Activated CD4-positive, alpha-beta T cell treated with anti-CD3 and anti-CD28 coated beads, Interleukin-2, amount 10 ng/mL, durations not matched to agents 24 days and 14 days (primary cell): ENCODE measurements around the gene GJA3. TPM values are rescaled to one million over a fixed set of nuclear protein-coding genes. Genes with fewer than 3 reads are reported as not detected.

Experiments
- DNase-seq: peaks from one replicate; pipeline ENCODE4 v3.0.0; 2022
- H3K27ac Mint-ChIP-seq: one replicate; pipeline ENCODE4 v1.8.0; 2022; ENCODE audit warnings: mild to moderate bottlenecking, mixed read lengths
- H3K27me3 Mint-ChIP-seq: one replicate; pipeline ENCODE4 v1.8.0; 2022; ENCODE audit warnings: mixed read lengths
- H3K36me3 Mint-ChIP-seq: one replicate; pipeline ENCODE4 v1.8.0; 2022; ENCODE audit warnings: low read depth, mild to moderate bottlenecking, mixed read lengths
- H3K4me1 Mint-ChIP-seq: one replicate; pipeline ENCODE4 v1.8.0; 2021; ENCODE audit warnings: mixed read lengths
- H3K4me3 Mint-ChIP-seq: one replicate; pipeline ENCODE4 v1.8.0; 2022; ENCODE audit warnings: mild to moderate bottlenecking, moderate library complexity, mixed read lengths
- H3K9me3 Mint-ChIP-seq: one replicate; pipeline ENCODE4 v1.8.0; 2021; ENCODE audit warnings: mixed read lengths
- intact Hi-C: fragments of 100-400 bp; cut with micrococcal nuclease; formaldehyde crosslinking; loops from one replicate; pipeline ENCODE4 v1.15.1; 2023
- total RNA-seq: library from RNA; stranded (reverse); gene quantifications from 2 replicates; pipeline ENCODE4 v1.2.3, GENCODE V29; 2022

The GJA3 gene
- total RNA-seq, 1 donor from 2014 or later: not detected

GRCh38 chr13:20125129-20125782, 35.6 kb downstream of the GJA3 start:
- H3K27ac Mint-ChIP-seq: no peak overlapping the region
- no peaks in the 10 kb centered on the region for H3K9me3 Mint-ChIP-seq
- peaks cover 5% of the 10 kb centered on the region for H3K4me1 Mint-ChIP-seq
- H3K27me3 Mint-ChIP-seq: peaks cover 38% of the 10 kb centered on the region
- no peaks in the 10 kb centered on the region for H3K36me3 Mint-ChIP-seq
- intact Hi-C loops: loop anchor here (5.0 kb wide), 1 partner anchor 168 kb away; the partner anchor contains the start of gene ZMYM2
- DNase-seq: no peak
- no peak overlapping the region for H3K4me3 Mint-ChIP-seq

- Mint-ChIP-seq H3K36me3 (no peaks in the 10 kb centered on the region), H3K4me3 (no peak overlapping the region), H3K4me1 (peaks cover 10% of the 10 kb centered on the region), H3K27ac (no peak overlapping the region), H3K9me3 (no peaks in the 10 kb centered on the region), H3K27me3 (peaks cover 39% of the 10 kb centered on the region)
- intact Hi-C loops: no loop called here
- DNase-seq: no peak
Observed at GRCh38 chr13:20124303-20124702, 36.5 kb downstream of the GJA3 start.

GRCh38 chr13:20121159-20121525, 39.7 kb downstream of the GJA3 start:
- intact Hi-C loops: no loop called here
- Mint-ChIP-seq H3K36me3 (no peaks in the 10 kb centered on the region), H3K4me1 (peaks cover 13% of the 10 kb centered on the region), H3K27me3 (peaks cover 36% of the 10 kb centered on the region), H3K9me3 (no peaks in the 10 kb centered on the region), H3K4me3 (peak overlapping the region; percentile 85), H3K27ac (peak overlapping the region; percentile 29)
- DNase-seq: no peak

GRCh38 chr13:20119960-20120359, 40.9 kb downstream of the GJA3 start:
- no peaks in the 10 kb centered on the region for H3K9me3 Mint-ChIP-seq
- peaks cover 13% of the 10 kb centered on the region for H3K4me1 Mint-ChIP-seq
- no peak for DNase-seq
- peaks cover 29% of the 10 kb centered on the region for H3K27me3 Mint-ChIP-seq
- H3K27ac Mint-ChIP-seq: no peak overlapping the region
- no peaks in the 10 kb centered on the region for H3K36me3 Mint-ChIP-seq
- intact Hi-C loops: no loop called here
- H3K4me3 Mint-ChIP-seq: peak overlapping the region; percentile 85

GRCh38 chr13:20118268-20119140, 42.3 kb downstream of the GJA3 start:
- peaks cover 13% of the 10 kb centered on the region for H3K4me1 Mint-ChIP-seq
- peak; percentile 77 for DNase-seq
- no peaks in the 10 kb centered on the region for H3K9me3 Mint-ChIP-seq
- peak overlapping the region; percentile 39 for H3K27ac Mint-ChIP-seq
- H3K36me3 Mint-ChIP-seq: no peaks in the 10 kb centered on the region
- intact Hi-C loops: no loop called here
- peak overlapping the region; percentile 85 for H3K4me3 Mint-ChIP-seq
- H3K27me3 Mint-ChIP-seq: peaks cover 20% of the 10 kb centered on the region

- H3K27me3 Mint-ChIP-seq: peaks cover 11% of the 10 kb centered on the region
- no peaks in the 10 kb centered on the region for H3K9me3 Mint-ChIP-seq
- H3K4me3 Mint-ChIP-seq: no peak overlapping the region
- peaks cover 11% of the 10 kb centered on the region for H3K4me1 Mint-ChIP-seq
- intact Hi-C loops: no loop called here
- H3K27ac Mint-ChIP-seq: no peak overlapping the region
- no peaks in the 10 kb centered on the region for H3K36me3 Mint-ChIP-seq
- no peak for DNase-seq
Observed at GRCh38 chr13:20116213-20116612, 44.6 kb downstream of the GJA3 start.

GRCh38 chr13:20114066-20114610, 46.7 kb downstream of the GJA3 start:
- no peaks in the 10 kb centered on the region for H3K36me3 Mint-ChIP-seq
- DNase-seq: no peak
- no peak overlapping the region for H3K4me3 Mint-ChIP-seq
- no peaks in the 10 kb centered on the region for H3K9me3 Mint-ChIP-seq
- peaks cover 2% of the 10 kb centered on the region for H3K4me1 Mint-ChIP-seq
- no peak overlapping the region for H3K27ac Mint-ChIP-seq
- intact Hi-C loops: no loop called here
- H3K27me3 Mint-ChIP-seq: peaks cover 7% of the 10 kb centered on the region

GRCh38 chr13:20109037-20109436, 51.8 kb downstream of the GJA3 start:
- Mint-ChIP-seq H3K9me3 (no peaks in the 10 kb centered on the region), H3K27ac (no peak overlapping the region), H3K36me3 (no peaks in the 10 kb centered on the region), H3K27me3 (peaks cover 22% of the 10 kb centered on the region), H3K4me1 (no peaks in the 10 kb centered on the region), H3K4me3 (no peak overlapping the region)
- DNase-seq: no peak
- intact Hi-C loops: no loop called here

GRCh38 chr13:20106742-20107141, 54.1 kb downstream of the GJA3 start:
- Mint-ChIP-seq H3K4me1 (no peaks in the 10 kb centered on the region), H3K27ac (no peak overlapping the region), H3K27me3 (peaks cover 37% of the 10 kb centered on the region), H3K36me3 (no peaks in the 10 kb centered on the region), H3K9me3 (no peaks in the 10 kb centered on the region), H3K4me3 (no peak overlapping the region)
- intact Hi-C loops: no loop called here
- DNase-seq: no peak

GRCh38 chr13:20105161-20105689, 55.6 kb downstream of the GJA3 start:
- no peak overlapping the region for H3K4me3 Mint-ChIP-seq
- peak; percentile 43 for DNase-seq
- H3K27ac Mint-ChIP-seq: no peak overlapping the region
- no peaks in the 10 kb centered on the region for H3K9me3 Mint-ChIP-seq
- no peaks in the 10 kb centered on the region for H3K36me3 Mint-ChIP-seq
- intact Hi-C loops: no loop called here
- H3K27me3 Mint-ChIP-seq: peaks cover 47% of the 10 kb centered on the region
- H3K4me1 Mint-ChIP-seq: no peaks in the 10 kb centered on the region

GRCh38 chr13:20102525-20103180, 58.2 kb downstream of the GJA3 start:
- no peaks in the 10 kb centered on the region for H3K9me3 Mint-ChIP-seq
- no peak overlapping the region for H3K27ac Mint-ChIP-seq
- DNase-seq: peak; percentile 43
- peaks cover 64% of the 10 kb centered on the region for H3K27me3 Mint-ChIP-seq
- H3K4me3 Mint-ChIP-seq: no peak overlapping the region
- H3K4me1 Mint-ChIP-seq: no peaks in the 10 kb centered on the region
- H3K36me3 Mint-ChIP-seq: no peaks in the 10 kb centered on the region
- intact Hi-C loops: no loop called here

GRCh38 chr13:20101467-20102316, 59.2 kb downstream of the GJA3 start:
- intact Hi-C loops: no loop called here
- Mint-ChIP-seq H3K27me3 (peaks cover 59% of the 10 kb centered on the region), H3K36me3 (no peaks in the 10 kb centered on the region), H3K4me1 (no peaks in the 10 kb centered on the region), H3K27ac (no peak overlapping the region), H3K9me3 (no peaks in the 10 kb centered on the region), H3K4me3 (no peak overlapping the region)
- peak; percentile 50 for DNase-seq

GRCh38 chr13:20099319-20099718, 61.5 kb downstream of the GJA3 start:
- Mint-ChIP-seq H3K27me3 (peaks cover 51% of the 10 kb centered on the region), H3K4me3 (no peak overlapping the region)
- peak; percentile 47 for DNase-seq

More at GRCh38 chr13:20099319-20099718, 61.5 kb downstream of the GJA3 start:
- H3K36me3 Mint-ChIP-seq: no peaks in the 10 kb centered on the region
- no peak overlapping the region for H3K27ac Mint-ChIP-seq
- H3K4me1 Mint-ChIP-seq: no peaks in the 10 kb centered on the region
- no peaks in the 10 kb centered on the region for H3K9me3 Mint-ChIP-seq
- intact Hi-C loops: no loop called here
